Measurements from ENCODE around the gene ZNF503.

The ZNF503 gene

DNA sequence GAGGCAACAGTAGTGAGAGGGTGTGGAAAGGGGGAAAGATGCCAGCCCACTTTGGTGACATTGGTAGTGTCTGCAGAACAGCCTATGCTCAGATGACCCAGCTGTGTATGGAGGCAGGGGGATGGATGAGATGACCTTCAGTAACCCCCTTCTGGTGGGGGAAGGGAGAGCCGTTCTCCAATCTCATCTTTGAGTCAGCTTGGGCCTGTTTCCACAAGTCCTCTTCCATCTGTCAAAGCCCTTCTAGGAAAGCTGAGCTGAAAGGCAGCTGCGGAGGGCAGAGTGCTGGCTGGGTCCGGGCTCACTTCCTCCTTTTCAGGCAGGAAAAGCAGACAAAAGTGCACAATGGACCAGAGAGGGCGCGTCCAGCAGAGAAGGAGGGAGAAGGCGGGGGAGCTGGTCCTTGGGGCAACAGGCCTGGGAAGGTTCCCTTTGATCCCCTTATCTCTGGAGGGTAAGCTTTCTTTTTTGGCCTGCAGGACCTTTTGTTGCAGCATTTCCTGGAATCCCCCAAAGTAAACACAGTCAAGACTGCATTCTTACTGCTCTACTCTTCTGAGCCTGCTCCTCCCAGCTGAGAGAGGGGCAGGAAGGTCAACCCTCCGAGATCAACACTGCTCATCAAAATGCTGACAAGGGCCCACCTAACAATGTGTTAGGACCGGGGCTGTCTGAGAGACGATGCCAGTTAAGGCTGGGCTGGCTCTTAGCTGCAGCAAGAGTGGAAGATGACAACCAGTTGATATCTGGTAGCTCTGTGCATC, 28.6 kb upstream of the ZNF503 start:
- DNase-seq, result no peak

DNA sequence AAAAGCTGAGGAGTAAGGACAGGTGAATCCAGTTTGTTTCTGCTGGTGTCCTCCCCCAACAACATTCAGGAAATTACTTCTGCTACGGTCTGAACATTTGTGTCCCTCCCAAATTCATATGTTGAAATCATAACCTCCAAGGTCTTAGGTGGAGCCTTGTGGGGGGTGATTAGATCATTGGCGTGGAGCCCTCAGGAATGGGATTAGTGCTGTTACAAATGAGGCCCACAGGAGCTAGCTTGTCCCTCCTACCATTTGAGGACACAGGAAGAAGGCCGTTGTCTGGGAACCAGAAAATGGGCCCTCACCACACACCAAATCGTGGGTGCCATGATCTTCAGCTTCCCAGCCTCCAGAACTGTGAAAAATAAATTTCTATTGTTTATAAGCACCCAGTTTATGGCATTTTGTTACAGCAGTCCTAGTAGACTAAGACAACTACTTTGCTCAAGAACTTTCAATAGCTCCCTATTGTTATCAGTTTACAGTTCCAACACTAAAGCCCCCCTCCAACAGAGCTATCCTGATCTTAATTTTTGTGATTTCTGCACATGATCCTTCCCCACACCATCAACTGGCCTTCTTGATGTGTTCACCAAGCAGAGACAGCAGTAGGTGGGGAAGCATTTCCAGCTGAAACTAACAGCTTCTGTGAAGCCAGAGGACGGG, 27.7 kb upstream of the ZNF503 start:
- no peak for DNase-seq

DNA sequence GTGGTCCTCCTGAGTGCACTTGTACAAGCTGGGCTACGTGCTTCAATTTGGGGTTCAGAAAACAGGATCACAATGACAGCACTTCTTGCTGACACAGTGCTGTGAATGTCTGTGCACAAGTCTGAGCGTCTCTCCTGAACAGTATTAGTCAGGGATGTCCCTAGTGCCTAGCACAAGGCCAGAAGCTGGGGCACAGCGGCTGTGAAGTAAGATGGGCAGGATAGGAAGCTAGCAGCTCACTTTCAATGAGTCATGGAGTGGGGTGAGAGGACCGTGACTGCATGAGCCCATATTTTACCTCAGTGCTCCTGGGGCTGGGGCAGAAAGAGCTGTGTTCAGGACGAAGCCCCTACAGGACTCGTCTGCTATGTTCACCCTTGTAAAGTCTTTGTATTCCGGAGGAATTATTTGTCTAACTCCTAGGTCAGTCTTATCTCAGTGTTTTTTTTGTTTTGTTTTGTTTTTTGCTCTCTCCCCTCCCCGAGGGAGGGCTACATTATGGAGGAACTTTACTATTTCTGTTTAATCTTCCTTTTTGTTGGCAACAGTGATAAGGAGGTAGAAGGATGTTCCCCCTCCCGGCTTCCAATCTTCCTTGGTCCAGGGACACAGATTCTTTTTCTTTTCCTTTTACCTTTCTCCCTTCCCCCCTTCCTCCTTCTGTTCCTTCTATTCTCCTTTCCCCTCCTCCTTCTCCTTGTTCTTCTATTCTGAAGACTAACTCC, 27.0 kb upstream of the ZNF503 start:
- DNase-seq, result no peak

DNA sequence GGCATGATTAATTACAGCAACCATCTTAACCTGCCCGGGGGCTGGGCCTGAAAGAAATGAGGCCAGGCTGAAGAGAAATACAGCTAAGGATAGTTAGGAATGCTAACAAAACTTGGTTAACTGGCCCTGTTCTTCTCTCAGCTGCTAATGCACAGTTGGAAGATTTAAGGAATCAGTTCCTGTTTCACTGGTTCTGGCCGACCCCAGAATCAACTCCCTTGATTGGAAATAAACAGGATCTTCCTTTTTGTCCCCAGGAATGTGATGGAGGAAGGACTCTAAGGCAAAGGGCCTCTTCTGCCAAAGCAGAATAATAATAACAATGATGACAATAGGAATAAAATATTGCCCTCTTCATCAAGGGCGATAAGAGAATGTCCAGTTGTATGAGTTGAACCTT, 26.4 kb upstream of the ZNF503 start:
- no peak for DNase-seq

DNA sequence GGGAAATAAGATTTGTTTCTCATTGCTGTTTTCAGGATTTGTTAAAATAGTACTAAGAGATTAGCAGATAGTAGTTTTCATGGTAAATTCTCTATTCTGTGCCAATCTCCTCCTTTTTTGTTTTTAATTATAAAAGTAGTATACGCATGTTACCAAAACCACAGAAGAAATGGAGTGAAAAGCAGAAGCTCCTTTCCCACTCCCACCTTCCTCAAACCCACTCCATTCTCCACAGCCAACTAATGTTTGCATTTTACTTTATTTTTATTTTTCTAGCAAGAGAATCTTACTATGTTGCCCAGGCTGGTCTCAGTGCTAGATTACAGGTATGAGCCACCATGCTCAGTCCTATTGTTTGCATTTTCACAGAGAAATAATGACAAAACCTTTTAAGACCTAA, 25.3 kb upstream of the ZNF503 start:
- no peak for DNase-seq

DNA sequence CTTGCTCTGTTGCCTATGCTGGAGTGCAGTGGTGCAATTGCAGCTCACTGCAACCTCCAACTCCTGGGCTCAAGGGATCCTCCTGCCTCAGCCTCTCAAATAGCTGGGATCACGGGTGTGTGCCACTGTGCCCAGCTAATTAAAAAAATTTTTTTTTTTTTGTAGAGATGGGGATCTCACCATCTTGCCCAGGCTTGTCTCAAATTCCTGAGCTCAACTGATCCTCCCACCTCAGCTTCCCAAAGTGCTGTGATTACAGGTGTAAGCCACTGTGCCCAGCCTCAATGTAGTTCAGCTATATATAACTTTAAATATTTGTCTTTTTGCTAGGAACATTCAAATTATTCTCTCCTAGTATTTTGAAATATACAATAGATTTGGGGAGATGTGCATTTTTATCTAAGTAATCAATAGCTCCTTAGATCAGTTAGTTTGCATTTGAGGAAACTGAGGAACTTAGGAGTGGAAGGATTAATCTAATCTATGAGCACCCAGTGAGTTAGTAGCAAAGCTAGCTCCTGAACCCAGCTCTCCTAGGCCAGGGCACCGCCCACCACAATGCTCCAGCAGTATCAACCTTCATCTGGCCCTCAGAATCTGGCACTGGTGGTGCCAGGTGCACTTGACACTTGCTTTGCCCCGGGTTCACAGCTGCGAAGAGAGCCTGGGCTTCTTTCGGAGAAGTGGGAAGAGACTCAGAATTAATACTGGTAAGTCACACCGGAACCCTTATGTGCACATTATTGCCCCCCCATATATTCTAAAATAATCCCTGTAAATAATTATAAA, 23.9 kb upstream of the ZNF503 start:
- no peak for DNase-seq

DNA sequence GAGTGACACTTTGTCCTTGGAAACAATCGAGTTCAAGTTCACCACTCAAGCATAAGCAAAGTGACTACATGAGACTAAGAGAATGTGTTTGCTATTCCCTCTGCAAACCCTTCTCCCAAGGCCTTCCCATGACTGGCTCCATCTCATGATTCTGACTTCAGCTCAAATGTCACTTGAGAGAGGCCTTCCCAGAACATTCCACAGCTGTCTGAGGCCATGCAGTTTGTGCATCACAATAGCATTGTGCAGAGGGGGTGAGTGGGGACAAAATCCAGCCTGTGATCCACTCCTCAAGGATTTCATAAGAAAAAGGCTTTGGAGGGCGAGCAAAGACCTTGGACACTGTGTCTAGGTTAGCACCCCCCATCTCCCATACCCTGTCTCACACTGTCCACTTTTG, 23.0 kb upstream of the ZNF503 start:
- no peak for DNase-seq

DNA sequence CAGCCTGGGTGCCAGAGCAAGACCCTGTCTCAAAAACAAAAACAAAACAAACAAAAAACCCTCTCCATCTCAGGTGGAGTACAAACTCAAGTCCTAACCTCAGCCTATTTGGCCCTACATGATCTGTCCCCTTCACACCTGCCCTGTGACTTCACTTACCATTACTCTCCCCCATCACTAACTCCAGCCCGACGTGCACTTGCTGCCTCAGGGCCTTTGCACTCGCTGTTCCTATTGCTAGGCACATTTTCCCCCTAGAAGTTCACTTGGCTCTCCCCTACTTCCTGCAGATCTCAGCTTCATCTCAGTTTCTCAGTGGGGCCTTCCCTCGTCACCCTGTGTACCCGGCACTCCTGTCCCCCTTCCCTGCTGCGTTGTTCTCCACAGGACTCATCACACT, 21.3 kb upstream of the ZNF503 start:
- no peak for DNase-seq

DNA sequence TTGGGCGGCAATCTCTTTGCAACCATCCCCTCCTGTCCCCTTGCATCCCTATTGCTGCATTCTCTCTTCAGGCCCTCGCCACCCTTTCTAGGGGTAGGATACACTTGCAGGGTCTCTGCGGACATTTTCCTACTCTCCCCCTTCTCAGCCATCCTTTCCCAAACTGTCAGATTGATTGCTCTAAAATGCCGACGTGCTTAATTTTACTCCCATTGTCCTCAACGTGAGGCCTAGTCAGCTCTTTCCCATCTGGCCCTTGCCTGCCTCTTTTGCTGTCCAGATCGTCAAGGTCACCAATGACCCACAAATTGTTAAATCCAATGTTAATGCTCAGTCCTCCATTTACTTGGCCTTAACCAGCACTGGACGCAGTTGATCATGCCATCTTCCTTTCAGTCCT, 17.1 kb upstream of the ZNF503 start:
- DNase-seq, result no peak

DNA sequence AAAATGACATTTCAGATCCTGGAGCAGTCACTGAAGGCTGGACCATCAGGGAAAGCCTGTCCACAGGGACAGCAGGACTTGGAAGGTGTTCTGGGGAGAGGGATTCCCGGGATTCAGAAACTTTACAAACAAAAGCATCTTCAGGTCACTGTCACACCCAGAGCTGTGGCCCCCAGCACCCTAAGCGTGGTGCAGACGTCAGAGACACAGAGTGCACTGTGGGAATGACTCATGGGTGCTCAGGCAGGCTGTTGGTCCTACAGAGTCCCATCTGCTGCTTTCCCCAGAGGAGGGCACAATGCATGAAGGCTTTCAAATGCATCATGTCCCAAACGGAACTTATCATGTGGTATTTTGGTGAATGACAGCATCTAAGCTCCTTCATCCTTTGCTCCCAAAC, 16.7 kb upstream of the ZNF503 start:
- DNase-seq, result no peak

DNA sequence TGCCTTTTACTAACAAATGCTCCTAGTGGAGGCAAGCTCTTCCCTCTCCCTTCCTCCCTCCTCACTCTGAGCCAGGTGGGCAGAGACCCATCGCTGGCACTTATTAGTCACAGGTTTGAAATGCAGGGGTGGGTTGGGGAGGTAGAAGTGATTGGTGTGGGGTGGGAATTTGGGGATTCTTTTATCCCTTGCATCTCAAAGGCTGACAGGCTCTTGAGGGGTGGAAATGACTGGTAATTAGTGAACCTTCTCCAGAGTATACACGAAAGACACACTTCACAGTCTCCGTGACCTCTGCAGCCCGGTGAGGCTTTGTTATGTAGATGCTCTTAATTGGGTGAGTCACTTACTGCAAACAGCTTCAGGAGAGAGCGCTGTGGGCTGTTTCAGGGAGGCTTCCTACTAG, 16.0 kb upstream of the ZNF503 start:
- peak; percentile 9 to 24 for DNase-seq

DNA sequence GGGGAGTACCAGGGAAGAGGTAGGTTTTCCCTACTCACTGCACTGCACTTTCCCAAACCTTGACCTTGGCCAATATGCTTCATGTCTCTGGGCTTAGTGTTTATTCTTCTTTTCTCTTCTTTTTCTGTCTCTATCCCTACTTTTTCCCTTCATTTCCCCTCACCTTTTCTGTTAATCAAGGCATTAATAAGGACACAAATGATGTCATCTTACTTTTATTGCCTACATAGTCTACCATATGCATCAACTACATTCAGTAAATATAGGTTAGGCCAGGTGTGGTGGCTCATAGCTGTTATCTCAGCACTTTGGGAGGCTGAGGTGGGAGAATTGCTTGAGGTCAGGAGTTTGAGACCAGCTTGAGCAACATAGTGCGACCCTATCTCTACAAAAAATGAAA, 13.0 kb upstream of the ZNF503 start:
- no peak for DNase-seq

DNA sequence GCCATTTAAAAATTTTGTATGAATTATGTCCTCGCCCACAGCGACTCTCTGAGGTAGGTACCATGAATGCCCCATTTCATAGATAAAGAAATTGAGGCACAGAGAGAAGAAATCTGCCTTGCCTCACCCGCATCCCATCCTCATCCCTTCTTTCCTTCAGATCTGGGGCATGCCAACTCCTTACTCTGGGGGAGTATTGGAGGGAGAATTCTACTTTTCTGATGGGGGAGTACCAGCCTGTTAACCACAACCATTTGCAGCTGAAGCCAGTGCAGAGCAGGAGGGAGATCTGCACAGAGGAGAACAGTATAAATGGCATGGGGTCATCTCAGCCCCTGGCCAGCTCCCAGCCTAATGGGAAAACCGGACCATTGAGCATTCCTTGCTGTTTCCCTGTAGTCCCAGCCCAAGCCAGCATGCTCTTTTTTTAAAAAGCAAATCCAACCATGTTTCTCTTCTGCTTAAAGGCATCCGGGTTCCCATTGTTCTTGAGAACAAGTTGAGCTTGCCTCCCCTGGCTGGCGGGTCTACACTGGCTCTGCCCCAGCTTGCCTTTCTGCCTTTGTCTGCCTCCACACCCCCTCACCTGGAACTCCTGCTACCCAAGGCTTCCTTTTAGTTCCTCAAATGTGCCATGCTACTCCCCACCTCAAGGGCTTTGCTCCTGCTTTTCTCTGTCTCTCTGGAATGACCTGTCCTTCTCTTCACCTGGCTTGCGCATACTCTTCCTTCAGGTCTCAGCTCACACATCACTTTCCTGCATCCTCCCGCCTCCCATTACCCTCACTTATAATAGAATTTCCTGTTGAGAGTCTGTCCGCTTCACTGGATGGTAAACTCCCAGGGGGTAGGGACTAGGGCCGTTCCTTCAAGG, 8.8 kb upstream of the ZNF503 start:
- no peak for DNase-seq

DNA sequence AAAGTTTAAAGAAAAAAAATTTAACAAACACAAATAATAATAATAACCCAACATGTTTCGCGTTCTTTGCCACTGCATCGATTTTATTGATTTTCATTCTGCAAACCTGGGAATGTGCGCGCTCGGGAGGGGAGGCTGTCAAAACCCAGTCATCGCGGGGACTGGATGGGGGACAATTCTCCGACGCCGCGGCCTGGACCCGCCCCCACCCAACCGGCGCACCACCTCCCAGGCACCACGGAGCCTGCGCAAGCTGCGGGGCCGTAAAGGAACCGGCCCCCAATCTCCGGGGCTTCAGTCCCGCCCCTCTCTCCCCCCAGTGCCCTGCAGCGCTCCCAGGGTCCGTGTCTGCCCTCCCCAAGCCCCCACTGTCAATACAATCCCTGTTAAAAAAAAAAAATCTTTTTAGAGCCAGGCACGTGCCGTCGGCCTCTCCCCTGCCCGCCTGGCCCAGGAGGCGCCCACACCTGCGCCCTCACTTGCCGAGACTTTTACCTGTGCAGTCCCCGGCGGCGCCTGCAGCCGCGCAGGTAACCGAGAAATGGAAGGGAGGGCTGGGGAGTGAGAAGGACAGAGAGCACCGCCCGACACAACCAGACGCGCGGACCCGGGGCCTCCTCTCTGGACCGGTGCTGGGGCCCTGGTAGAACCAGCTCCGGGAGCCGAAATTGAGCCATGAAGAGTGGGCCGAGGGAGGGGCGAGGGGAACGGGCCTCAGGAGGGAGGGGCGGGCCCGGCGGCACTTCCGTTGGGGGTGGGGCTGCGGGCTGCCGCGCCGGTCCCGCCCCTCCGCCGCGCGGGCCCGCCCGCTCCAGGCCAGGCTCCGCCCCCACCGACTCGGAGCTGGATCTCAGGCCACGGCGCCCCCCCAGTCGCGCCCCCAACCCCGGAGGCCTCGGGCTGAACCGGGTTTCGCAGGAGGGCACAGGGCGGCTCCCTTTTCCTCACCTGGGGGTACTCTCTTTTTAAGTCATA, 7.6 kb upstream of the ZNF503 start:
- peak; percentile 65 to 76 for DNase-seq

DNA sequence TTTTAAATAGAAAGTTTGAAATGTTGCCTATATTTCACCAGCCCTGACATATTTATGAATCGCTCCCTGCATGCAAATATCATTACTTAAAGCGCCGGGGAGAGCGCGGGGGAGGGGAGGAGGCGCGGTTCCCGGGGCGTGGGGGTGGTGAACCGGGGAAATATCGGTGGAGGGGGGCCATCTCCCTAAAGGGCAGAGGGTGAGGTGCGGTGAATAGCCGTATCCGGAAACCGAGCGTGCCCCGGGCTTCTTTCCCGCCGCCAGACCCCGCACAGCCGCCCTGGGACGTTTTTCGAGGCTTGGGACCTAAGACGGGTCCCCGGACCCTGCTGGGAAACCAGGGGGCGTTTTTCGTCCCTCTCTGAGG, 6.9 kb upstream of the ZNF503 start:
- no peak for DNase-seq

DNA sequence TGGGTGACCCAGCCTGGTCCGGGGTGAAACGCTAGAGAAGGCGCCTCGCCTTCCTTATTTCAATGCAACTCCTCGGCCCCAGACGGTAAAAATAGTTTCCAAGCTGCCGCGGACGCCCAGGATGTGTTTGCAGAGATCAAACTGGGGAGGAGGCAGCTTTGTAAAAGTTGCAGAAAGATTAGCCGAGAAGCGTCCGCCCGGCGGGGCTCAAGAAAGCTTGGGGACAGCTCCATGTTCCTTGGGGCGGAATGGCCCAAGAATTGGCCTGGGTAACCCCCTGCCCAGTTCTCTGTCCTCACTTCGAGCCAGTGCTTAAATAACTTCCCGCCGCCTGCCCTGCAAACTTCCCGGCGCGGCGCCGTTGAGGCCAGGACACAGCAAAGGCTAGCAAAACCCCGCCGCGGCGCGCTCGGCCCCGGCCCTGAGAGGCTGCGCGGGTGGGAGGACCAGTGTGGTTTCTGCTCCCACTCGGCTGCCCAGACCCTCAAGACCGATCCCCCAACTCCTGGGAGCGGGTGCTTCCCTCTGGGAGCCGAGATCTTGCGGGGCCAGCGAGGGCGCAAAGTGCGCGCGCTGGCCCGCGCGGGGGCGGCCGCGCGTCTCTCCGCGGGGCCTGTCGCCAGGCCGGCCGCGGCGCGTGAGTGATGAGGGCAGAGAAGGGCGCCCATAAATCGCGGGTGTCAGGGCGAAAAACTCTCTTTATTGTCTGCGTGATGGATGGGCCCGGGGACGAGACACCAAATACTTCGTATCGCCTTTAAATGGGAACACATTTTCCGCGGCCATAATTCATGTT, 6.3 kb upstream of the ZNF503 start:
- DNase-seq, result no peak

DNA sequence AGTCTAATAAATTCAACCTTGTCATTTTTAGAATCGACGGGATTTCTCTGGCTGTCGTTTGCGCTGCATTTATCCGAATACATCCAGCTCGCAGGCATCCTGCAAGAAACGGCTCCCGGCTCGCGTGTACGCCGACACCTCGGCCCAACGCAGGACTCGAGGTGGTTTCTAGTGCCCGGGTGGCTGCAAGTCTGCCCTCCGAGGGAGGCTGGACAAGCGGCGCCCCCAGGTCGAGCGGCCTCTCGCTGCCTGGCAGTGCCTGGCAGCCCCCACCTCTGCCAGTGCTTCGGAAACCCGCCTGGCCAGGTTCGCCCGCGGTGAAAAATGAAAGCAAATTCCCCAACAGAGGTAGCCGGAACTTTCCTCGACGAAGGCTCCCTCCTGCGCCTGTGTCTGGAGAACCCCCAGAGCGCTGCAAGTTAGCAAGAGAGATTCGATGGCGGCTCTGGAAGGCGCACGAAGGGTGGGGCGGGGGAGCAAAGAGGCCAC, 5.7 kb upstream of the ZNF503 start:
- DNase-seq, result no peak

DNA sequence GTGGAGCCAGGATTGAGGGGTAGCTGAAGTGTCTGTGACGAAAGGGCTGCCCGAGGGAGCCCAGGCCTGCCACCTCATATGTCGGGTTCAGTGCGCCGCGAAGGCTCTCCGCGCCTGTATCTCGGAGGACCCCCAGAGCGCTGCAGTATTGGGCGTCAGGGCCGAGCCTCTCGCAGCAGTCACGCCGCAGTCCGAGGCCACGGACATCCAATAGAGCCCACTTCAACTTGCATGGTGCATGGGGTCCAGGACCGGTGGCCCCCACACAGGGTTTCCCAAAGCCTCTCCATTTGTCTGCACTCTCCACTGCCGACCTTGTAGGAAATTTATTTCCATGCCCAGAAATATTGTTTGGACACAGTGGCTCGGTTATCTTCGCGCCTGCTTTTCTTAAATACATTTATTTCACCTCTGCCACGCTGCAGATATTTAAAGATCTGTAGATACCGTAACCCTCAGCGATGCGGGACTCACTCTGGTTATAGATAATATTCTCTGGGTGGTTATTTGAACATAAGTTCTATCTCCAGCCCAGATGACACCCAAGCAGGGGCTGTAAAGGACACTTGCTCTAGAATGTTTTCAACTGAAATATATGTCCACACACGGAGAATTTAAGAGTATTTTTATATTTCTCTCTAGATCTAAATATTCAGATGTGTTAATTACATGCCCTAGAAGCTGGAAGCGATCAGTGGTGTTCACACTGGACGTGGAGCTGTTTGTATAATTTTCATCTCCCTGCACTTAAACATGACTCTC, 5.1 kb upstream of the ZNF503 start:
- no peak for DNase-seq
